Measurements from ENCODE around the gene ZNF234. TPM values are rescaled to one million over a fixed set of nuclear protein-coding genes. Genes with fewer than 3 reads are reported as not detected.

ZNF234 gene
- total RNA-seq, 1 donor, result 14.8 TPM

DNA sequence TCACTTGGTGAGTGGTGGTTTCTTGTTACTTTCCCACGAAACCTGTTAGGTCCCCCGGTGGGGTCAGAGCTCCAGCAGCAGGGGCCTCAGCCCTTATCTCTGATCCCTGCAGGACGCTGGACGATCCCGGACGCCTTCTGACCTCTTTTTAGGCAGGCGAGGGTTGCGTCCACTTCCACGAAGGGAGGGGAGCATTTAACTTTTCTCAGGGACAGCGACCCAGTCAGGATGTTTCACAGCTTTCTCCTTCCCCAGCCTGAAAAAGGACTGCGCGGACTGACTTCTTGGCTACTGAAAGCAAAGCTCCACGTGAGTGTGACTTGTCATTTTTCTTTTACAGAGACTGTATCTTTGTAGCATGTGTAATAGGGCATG is 692 bp downstream of the ZNF234 start:
- Histone ChIP-seq H4K20me1 (ENCODE audit: insufficient read depth, low read length) (no peaks in the 10 kb centered on the region), H2AFZ (ENCODE audit: low read length) (peak overlapping the region; percentile 100), H3K4me2 (ENCODE audit: insufficient read depth, low read length) (peak overlapping the region; percentile 97), H3K4me3 (ENCODE audit: insufficient read depth, low read length) (peak overlapping the region; percentile 92), H3K36me3 (ENCODE audit: insufficient read depth, low read length) (peaks cover 18% of the 10 kb centered on the region), H3K27me3 (ENCODE audit: insufficient read depth, low read length) (no peaks in the 10 kb centered on the region), H3K4me1 (ENCODE audit: insufficient read depth, low read length) (peaks cover 9% of the 10 kb centered on the region), H3K79me2 (ENCODE audit: insufficient read depth, low read length) (peaks cover 12% of the 10 kb centered on the region), H3K27ac (ENCODE audit: low read depth, low read length) (peak overlapping the region; percentile 73), H3K9me3 (ENCODE audit: low read depth, low read length) (no peaks in the 10 kb centered on the region)
- peak; percentile 74 for DNase-seq (ENCODE audit: insufficient read length, low spot score, missing footprints)
- no peak for TF ChIP-seq CTCF (IDR thresholded peaks at IDR 0.05; ENCODE audit: extremely low read depth, low read depth, low read length)

GRCh38 chr19:44149776-44150175 is 8.4 kb downstream of the ZNF234 start:
- Histone ChIP-seq H4K20me1 (ENCODE audit: insufficient read depth, low read length) (no peaks in the 10 kb centered on the region), H3K27ac (ENCODE audit: low read depth, low read length) (no peak overlapping the region), H3K36me3 (ENCODE audit: insufficient read depth, low read length) (peaks cover 74% of the 10 kb centered on the region), H2AFZ (ENCODE audit: low read length) (no peak overlapping the region), H3K4me1 (ENCODE audit: insufficient read depth, low read length) (no peaks in the 10 kb centered on the region), H3K27me3 (ENCODE audit: insufficient read depth, low read length) (no peaks in the 10 kb centered on the region), H3K79me2 (ENCODE audit: insufficient read depth, low read length) (no peaks in the 10 kb centered on the region), H3K4me2 (ENCODE audit: insufficient read depth, low read length) (no peak overlapping the region), H3K9me3 (ENCODE audit: low read depth, low read length) (no peaks in the 10 kb centered on the region), H3K4me3 (ENCODE audit: insufficient read depth, low read length) (no peak overlapping the region)
- no peak for DNase-seq (ENCODE audit: insufficient read length, low spot score, missing footprints)
- no peak for TF ChIP-seq CTCF (IDR thresholded peaks at IDR 0.05; ENCODE audit: extremely low read depth, low read depth, low read length)

GRCh38 chr19:44151491-44151890 is 10.1 kb downstream of the ZNF234 start:
- no peak for DNase-seq (ENCODE audit: insufficient read length, low spot score, missing footprints)

GRCh38 chr19:44156475-44156874 is 15.1 kb downstream of the ZNF234 start:
- Histone ChIP-seq H3K79me2 (ENCODE audit: insufficient read depth, low read length) (no peaks in the 10 kb centered on the region), H3K36me3 (ENCODE audit: insufficient read depth, low read length) (peaks cover 53% of the 10 kb centered on the region), H2AFZ (ENCODE audit: low read length) (no peak overlapping the region), H4K20me1 (ENCODE audit: insufficient read depth, low read length) (no peaks in the 10 kb centered on the region), H3K27ac (ENCODE audit: low read depth, low read length) (no peak overlapping the region), H3K4me1 (ENCODE audit: insufficient read depth, low read length) (no peaks in the 10 kb centered on the region), H3K27me3 (ENCODE audit: insufficient read depth, low read length) (no peaks in the 10 kb centered on the region), H3K4me3 (ENCODE audit: insufficient read depth, low read length) (no peak overlapping the region), H3K9me3 (ENCODE audit: low read depth, low read length) (peaks cover 24% of the 10 kb centered on the region), H3K4me2 (ENCODE audit: insufficient read depth, low read length) (no peak overlapping the region)
- no peak for DNase-seq (ENCODE audit: insufficient read length, low spot score, missing footprints)
- no peak for TF ChIP-seq CTCF (IDR thresholded peaks at IDR 0.05; ENCODE audit: extremely low read depth, low read depth, low read length)

More at GRCh38 chr19:44151491-44151890, 10.1 kb downstream of the ZNF234 start:
- Histone ChIP-seq H4K20me1 (ENCODE audit: insufficient read depth, low read length) (no peaks in the 10 kb centered on the region), H3K4me2 (ENCODE audit: insufficient read depth, low read length) (no peak overlapping the region), H3K27ac (ENCODE audit: low read depth, low read length) (no peak overlapping the region), H3K4me3 (ENCODE audit: insufficient read depth, low read length) (no peak overlapping the region), H3K4me1 (ENCODE audit: insufficient read depth, low read length) (no peaks in the 10 kb centered on the region), H2AFZ (ENCODE audit: low read length) (no peak overlapping the region), H3K36me3 (ENCODE audit: insufficient read depth, low read length) (peaks cover 79% of the 10 kb centered on the region), H3K79me2 (ENCODE audit: insufficient read depth, low read length) (no peaks in the 10 kb centered on the region), H3K27me3 (ENCODE audit: insufficient read depth, low read length) (no peaks in the 10 kb centered on the region), H3K9me3 (ENCODE audit: low read depth, low read length) (peaks cover 7% of the 10 kb centered on the region)
- TF ChIP-seq CTCF (IDR thresholded peaks at IDR 0.05; ENCODE audit: extremely low read depth, low read depth, low read length), result no peak

Data from osteoblast (primary cell).